ENCODE results near the gene PPP1R17. TPM values are rescaled to one million over a fixed set of nuclear protein-coding genes. Genes with fewer than 3 reads are reported as not detected.

PPP1R17 gene
- total RNA-seq, 4 donors from 2014 or later = not detected

DNA sequence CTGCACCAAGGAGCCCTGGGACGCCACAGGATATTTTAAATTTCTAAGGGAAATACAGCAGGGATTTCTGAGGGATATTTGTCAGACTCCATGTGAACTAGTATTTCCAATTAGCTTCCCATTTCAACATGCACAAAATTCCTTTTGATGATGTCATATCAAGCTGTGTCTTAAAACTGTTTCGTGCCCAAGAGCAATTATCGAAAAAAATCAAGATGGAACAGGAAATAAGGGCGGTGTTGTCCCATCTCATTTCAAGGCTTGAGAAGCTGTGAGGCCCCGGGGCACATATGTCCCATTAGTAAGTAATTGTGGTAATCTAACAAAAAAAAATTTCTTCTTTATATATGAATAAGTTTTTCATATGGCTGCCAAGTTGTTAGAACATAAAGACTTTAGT is 47.4 kb downstream of the PPP1R17 start:
- Histone ChIP-seq H3K36me3 (no peaks in the 10 kb centered on the region), H3K27ac (no peak overlapping the region), H3K4me3 (no peak overlapping the region), H3K4me1 (no peaks in the 10 kb centered on the region), H3K27me3 (no peaks in the 10 kb centered on the region), H3K9me3 (no peaks in the 10 kb centered on the region)
- TF ChIP-seq CTCF (IDR thresholded peaks at IDR 0.05) (no peak), POLR2A (IDR thresholded peaks at IDR 0.05) (no peak)
- no peak for DNase-seq
- intact Hi-C loops (cut with DNase I; ENCODE audit: low total_unique reads) = loop anchor here (10.0 kb wide), 1 partner anchor 300 kb away; no protein-coding TSS in a partner anchor

GRCh38 chr7:31735991-31736982 is 49.3 kb downstream of the PPP1R17 start:
- peak; percentile 34 to 41 for DNase-seq

DNA sequence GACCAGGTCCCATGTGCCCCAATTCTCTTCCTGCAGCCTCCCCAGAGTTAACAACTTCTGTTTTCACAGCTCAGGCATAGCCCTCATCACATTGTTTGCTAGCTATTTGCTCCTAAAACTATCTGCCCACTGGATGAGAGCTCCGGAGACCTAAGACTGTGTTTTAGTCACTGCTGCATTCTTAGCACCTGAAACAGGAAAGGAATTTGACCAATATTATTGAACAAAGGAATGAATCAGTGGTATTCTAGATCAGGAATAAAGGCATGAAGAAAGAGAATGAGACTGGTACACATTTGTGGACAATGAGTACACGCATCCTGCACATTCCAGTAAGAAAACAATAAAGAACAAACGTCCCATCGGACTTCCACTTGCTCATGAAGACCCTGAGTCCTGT is 54.8 kb downstream of the PPP1R17 start:
- H3K36me3 ChIP-seq = no peaks in the 10 kb centered on the region
- H3K9me3 ChIP-seq = no peaks in the 10 kb centered on the region
- intact Hi-C loops (cut with DNase I; ENCODE audit: low total_unique reads) = loop anchor here (5.0 kb wide), 1 partner anchor 465 kb away; no protein-coding TSS in a partner anchor
- no peak for DNase-seq
- H3K27ac ChIP-seq = no peak overlapping the region
- H3K4me3 ChIP-seq = no peak overlapping the region
- no peaks in the 10 kb centered on the region for H3K4me1 ChIP-seq
- TF ChIP-seq CTCF (IDR thresholded peaks at IDR 0.05) (no peak), POLR2A (IDR thresholded peaks at IDR 0.05) (no peak)
- H3K27me3 ChIP-seq = no peaks in the 10 kb centered on the region

More at GRCh38 chr7:31735991-31736982, 49.3 kb downstream of the PPP1R17 start:
- no peak overlapping the region for H3K27ac ChIP-seq
- TF ChIP-seq POLR2A (IDR thresholded peaks at IDR 0.05) (no peak), CTCF (IDR thresholded peaks at IDR 0.05) (peak; percentile 62 to 78 (median 70))
- no peaks in the 10 kb centered on the region for H3K9me3 ChIP-seq
- no peaks in the 10 kb centered on the region for H3K36me3 ChIP-seq
- no peaks in the 10 kb centered on the region for H3K4me1 ChIP-seq
- H3K4me3 ChIP-seq = no peak overlapping the region
- H3K27me3 ChIP-seq = no peaks in the 10 kb centered on the region
- intact Hi-C loops (cut with DNase I; ENCODE audit: low total_unique reads) = loop anchor here (10.0 kb wide), 1 partner anchor 301 kb away; no protein-coding TSS in a partner anchor

GRCh38 chr7:31744294-31744874 is 57.4 kb downstream of the PPP1R17 start:
- no peaks in the 10 kb centered on the region for H3K9me3 ChIP-seq
- H3K4me3 ChIP-seq = no peak overlapping the region
- H3K4me1 ChIP-seq = no peaks in the 10 kb centered on the region
- H3K36me3 ChIP-seq = no peaks in the 10 kb centered on the region
- TF ChIP-seq POLR2A (IDR thresholded peaks at IDR 0.05) = no peak
- peak; percentile 75 to 89 (median 78) for TF ChIP-seq CTCF (IDR thresholded peaks at IDR 0.05)
- intact Hi-C loops (cut with DNase I; ENCODE audit: low total_unique reads) = loop anchor here (5.0 kb wide), 1 partner anchor 463 kb away; no protein-coding TSS in a partner anchor
- H3K27me3 ChIP-seq = no peaks in the 10 kb centered on the region
- no peak overlapping the region for H3K27ac ChIP-seq
- peak; percentile 52 to 58 for DNase-seq

GRCh38 chr7:31747553-31747952 is 60.5 kb downstream of the PPP1R17 start:
- intact Hi-C loops (cut with DNase I; ENCODE audit: low total_unique reads) = no loop called here
- no peak for TF ChIP-seq POLR2A (IDR thresholded peaks at IDR 0.05)
- no peak for TF ChIP-seq CTCF (IDR thresholded peaks at IDR 0.05)
- Histone ChIP-seq H3K27me3 (no peaks in the 10 kb centered on the region), H3K9me3 (no peaks in the 10 kb centered on the region), H3K4me3 (no peak overlapping the region), H3K36me3 (no peaks in the 10 kb centered on the region), H3K27ac (no peak overlapping the region), H3K4me1 (no peaks in the 10 kb centered on the region)
- DNase-seq = no peak
